Epithelial cell of esophagus (primary cell): ENCODE results near the gene SLIT3.

ENCODE experiments used
- DNase-seq: peaks from one replicate; pipeline ENCODE4 v3.0.0; 2010; ENCODE audit warnings: low read depth
- H3K4me3 ChIP-seq: 2 replicates; pipeline ENCODE4 v1.5.1; 2011; ENCODE audit warnings: mild to moderate bottlenecking, low read length, control low read depth
- CTCF ChIP-seq: IDR thresholded peaks from 2 replicates; pipeline ENCODE4 v1.5.1; 2011; ENCODE audit warnings: low read depth, mild to moderate bottlenecking, low read length, control low read depth, inconsistent platforms; ENCODE audit not compliant: insufficient read depth; ENCODE audit errors: missing control alignments

Gene SLIT3

GRCh38 chr5:169301986-169302385 is 1.0 kb upstream of the SLIT3 start:
- no peak for DNase-seq
- no peak for TF ChIP-seq CTCF
- H3K4me3 ChIP-seq = no peak overlapping the region

GRCh38 chr5:169301386-169301934 is 521 bp upstream of the SLIT3 start:
- H3K4me3 ChIP-seq = peak overlapping the region; percentile 33
- no peak for TF ChIP-seq CTCF
- DNase-seq = no peak

GRCh38 chr5:169299663-169300467 is 1.1 kb downstream of the SLIT3 start:
- H3K4me3 ChIP-seq = peak overlapping the region; percentile 26
- DNase-seq = no peak
- TF ChIP-seq CTCF = no peak

GRCh38 chr5:169299191-169299662 is 1.7 kb downstream of the SLIT3 start:
- no peak overlapping the region for H3K4me3 ChIP-seq
- TF ChIP-seq CTCF = no peak
- DNase-seq = no peak

- no peak overlapping the region for H3K4me3 ChIP-seq
- DNase-seq = peak; percentile 53
- no peak for TF ChIP-seq CTCF
Observed at GRCh38 chr5:169298193-169298592, 2.7 kb downstream of the SLIT3 start.

GRCh38 chr5:169296419-169297143 is 4.4 kb downstream of the SLIT3 start:
- TF ChIP-seq CTCF = no peak
- H3K4me3 ChIP-seq = no peak overlapping the region
- DNase-seq = no peak
